ENCODE data around the gene NXNL1.

Gene NXNL1

DNA sequence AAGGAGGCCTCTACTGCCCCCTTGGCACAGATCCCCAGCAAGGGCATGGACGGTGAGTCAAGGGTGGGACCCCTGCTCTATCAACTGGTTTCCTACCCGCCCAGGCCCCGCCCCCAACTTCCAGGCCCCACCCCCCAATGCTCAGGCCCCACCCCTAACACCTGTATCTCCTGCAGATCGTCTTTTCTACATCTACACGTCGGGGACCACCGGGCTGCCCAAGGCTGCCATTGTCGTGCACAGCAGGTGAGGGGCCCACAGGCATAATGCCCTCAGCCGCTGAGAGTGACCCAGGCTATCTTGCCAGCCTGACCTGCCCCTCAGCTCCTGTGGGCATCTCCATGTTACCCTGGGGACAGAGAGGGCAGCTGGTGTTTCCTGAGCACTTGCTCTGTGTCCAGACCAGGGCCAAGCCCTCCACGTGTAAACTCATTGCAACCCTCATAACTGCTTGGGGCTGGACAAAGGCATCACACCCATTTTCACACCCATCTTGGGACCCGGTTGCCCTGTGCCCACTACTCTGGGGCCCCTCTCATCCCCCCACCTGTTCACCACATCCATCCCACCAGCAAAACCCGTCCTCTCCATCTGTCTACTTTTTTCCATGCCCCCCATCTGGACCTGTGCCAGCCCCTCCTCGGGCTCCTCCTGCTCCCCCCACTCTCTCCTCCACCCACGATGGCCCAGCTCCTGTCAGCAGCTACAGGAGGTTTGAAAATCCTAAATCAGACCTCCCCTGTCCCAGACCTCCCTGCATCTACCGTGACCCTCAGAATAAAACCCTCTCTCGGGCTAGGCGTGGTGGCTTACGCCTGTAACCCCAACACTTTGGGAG is 26.8 kb upstream of the NXNL1 start:
- DNase-seq (ENCODE audit: extremely low spot score) = no peak
- TF ChIP-seq CTCF (IDR thresholded peaks at IDR 0.05; ENCODE audit: control extremely low read depth, extremely low read depth, low read depth, missing control alignments) = no peak
- CTCF ChIA-PET = interaction anchor here (1.0 to 1.9 kb wide), 5 partner anchors 9 to 368 kb away, joined by 3 to 9 read pairs (median 3); no protein-coding TSS in a partner anchor
- POLR2A ChIA-PET = no interaction called here

GRCh38 chr19:17486545-17487240 is 26.0 kb upstream of the NXNL1 start:
- DNase-seq (ENCODE audit: extremely low spot score) = no peak
- TF ChIP-seq CTCF (IDR thresholded peaks at IDR 0.05; ENCODE audit: control extremely low read depth, extremely low read depth, low read depth, missing control alignments) = no peak
- POLR2A ChIA-PET = no interaction called here
- CTCF ChIA-PET = interaction anchor here (1.0 to 5.3 kb wide), 4 partner anchors 10 to 369 kb away, joined by 3 to 28 read pairs (median 7); no protein-coding TSS in a partner anchor

DNA sequence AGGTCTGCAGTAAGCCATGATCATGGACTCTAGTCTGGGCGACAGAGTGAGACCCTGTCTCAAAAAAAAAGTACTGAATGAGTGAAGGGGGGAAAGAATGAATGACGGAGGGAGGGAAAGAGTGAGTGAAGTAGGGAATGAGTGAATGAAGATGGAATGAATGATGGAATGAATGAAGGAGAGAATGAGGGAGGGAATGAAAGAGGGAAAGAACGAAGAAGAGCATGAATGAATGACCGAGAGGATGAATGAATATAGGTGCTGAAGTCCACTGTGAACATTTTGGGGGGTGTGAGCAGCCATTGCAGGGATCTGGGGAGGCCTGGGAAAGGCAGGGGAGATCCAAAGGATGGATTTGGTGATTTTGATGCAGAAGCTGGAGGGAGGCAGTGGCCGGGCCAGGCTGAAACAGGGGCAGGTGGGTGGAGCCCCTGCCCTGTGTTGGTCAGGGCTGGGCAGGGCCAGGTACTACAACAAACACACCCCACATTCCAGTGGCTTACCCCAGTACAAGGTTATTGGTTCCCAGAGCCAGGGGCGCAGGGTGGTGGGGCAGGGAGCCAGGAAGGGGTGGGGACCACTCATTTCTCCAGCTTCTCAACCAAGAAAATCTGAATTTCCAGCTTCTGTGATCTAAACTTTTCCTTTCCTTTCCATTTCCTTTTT is 23.9 kb upstream of the NXNL1 start:
- ChIA-PET POLR2A (interaction anchor here (0.7 kb wide), 1 partner anchor 9 kb away, joined by 10 read pairs; no protein-coding TSS in a partner anchor), CTCF (interaction anchor here (5.3 kb wide), 1 partner anchor 12 kb away, joined by 28 read pairs; no protein-coding TSS in a partner anchor)
- DNase-seq (ENCODE audit: extremely low spot score) = no peak
- no peak for TF ChIP-seq CTCF (IDR thresholded peaks at IDR 0.05; ENCODE audit: control extremely low read depth, extremely low read depth, low read depth, missing control alignments)

GRCh38 chr19:17483605-17484002 is 22.9 kb upstream of the NXNL1 start:
- no peak for DNase-seq (ENCODE audit: extremely low spot score)
- CTCF ChIA-PET = interaction anchor here (1.0 to 5.3 kb wide), 2 partner anchors 13 kb away, joined by 3 to 28 read pairs; partner anchors contain the start of gene SLC27A1
- POLR2A ChIA-PET = interaction anchor here (0.5 kb wide), 1 partner anchor 391 kb away, joined by 3 read pairs; no protein-coding TSS in a partner anchor
- no peak for TF ChIP-seq CTCF (IDR thresholded peaks at IDR 0.05; ENCODE audit: control extremely low read depth, extremely low read depth, low read depth, missing control alignments)

DNA sequence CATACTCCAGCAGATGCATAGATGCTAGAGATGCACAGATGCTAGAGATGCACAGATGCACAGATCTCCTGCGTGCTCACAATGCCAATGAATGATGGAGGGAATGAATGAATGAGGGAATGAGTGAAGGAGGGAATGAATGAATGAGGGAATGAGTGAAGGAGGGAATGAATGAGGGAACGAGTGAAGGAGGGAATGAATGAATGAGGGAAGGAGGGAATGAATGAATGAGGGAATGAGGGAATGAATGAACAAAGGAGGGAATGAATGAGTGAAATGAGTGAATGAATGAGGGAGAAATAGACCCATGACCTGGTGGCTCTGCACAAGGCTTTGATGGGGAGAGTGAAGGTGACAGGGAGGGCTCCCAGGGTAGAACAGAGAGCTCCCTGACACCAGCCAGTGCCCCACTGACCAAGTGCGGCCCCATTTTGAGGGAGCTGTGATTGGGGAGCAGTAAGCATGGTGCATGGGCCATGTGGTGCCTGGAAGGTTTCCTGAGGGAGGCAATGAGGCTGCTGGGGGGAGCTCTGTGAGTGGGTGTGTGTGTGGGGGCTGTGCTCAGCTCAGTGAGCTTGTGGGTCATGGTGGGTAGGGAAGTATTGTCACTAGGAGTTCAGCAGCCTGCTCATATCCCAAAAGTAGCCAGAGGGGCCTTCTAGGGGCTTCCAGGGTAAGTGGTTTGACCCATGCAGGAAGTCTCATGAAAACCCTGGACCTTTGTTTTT is 22.3 kb upstream of the NXNL1 start:
- POLR2A ChIA-PET = interaction anchor here (0.5 kb wide), 1 partner anchor 391 kb away, joined by 3 read pairs; no protein-coding TSS in a partner anchor
- CTCF ChIA-PET = interaction anchor here (1.0 to 5.3 kb wide), 2 partner anchors 13 to 14 kb away, joined by 3 to 28 read pairs; partner anchors contain the start of gene SLC27A1
- no peak for DNase-seq (ENCODE audit: extremely low spot score)
- TF ChIP-seq CTCF (IDR thresholded peaks at IDR 0.05; ENCODE audit: control extremely low read depth, extremely low read depth, low read depth, missing control alignments) = no peak

Data from GM10248 (cell line).